Right atrium auricular region (tissue), 2 donors: ENCODE results near the gene KRTAP10-5. TPM values are rescaled to one million over a fixed set of nuclear protein-coding genes. Genes with fewer than 3 reads are reported as not detected.
"Not testable (repeated sequence)": the region's sequence is repeated elsewhere in the genome, so short reads cannot be mapped to it uniquely, and the experiment has no call there.

Source experiments
- DNase-seq: peaks from one replicate; pipeline ENCODE4 v3.0.0-alpha.2; 2019; ENCODE audit warnings: low spot score
- H3K27ac ChIP-seq, 2 donors: fragments of 200-600 bp; sonication (generic); 1 replicate in 1 of 2; 2 replicates in 1 of 2; pipeline ENCODE4 v1.5.1; 2016 to 2019
- H3K27me3 ChIP-seq, 2 donors: fragments of 200-600 bp; sonication (generic); one replicate each; pipeline versions ENCODE4 v1.5.1 to v1.6.0; 2017 to 2019
- H3K36me3 ChIP-seq: fragments of 200-600 bp; sonication (generic); one replicate; pipeline ENCODE4 v1.5.1; 2016
- H3K4me1 ChIP-seq, 2 donors: fragments of 200-600 bp; sonication (generic); one replicate each; pipeline versions ENCODE4 v1.5.1 to v1.6.0; 2017 to 2019
- H3K4me3 ChIP-seq, 2 donors: fragments of 200-600 bp; sonication (generic); 1 replicate in 1 of 2; 2 replicates in 1 of 2; pipeline ENCODE4 v1.5.1; 2017 to 2019; ENCODE audit warnings: mild to moderate bottlenecking in 1 of 2, moderate library complexity in 1 of 2
- H3K9me3 ChIP-seq, 2 donors: fragments of 200-600 bp; sonication (generic); one replicate each; pipeline ENCODE4 v1.5.1; 2019
- CTCF ChIP-seq, 2 donors: fragments of 200-600 bp; sonication (generic); IDR thresholded peaks; one replicate each; pipeline ENCODE4 v1.5.1; 2019; ENCODE audit warnings: antibody characterized with exemption in 2 of 2
- total RNA-seq, 2 donors: library from RNA; depleted of rRNA; stranded (reverse); fragments of >200 nt; gene quantifications; one replicate each; pipeline ENCODE4 v1.1.0, GENCODE V29; 2016

Gene KRTAP10-5
- total RNA-seq, 2 donors from 2014 or later: not detected

GRCh38 chr21:44555200-44555875 is 25.1 kb downstream of the KRTAP10-5 start:
- TF ChIP-seq CTCF (IDR thresholded peaks at IDR 0.05): no peak
- DNase-seq: peak; percentile 40
- H3K27ac ChIP-seq: no peak overlapping the region
- H3K9me3 ChIP-seq: peaks cover 0 to 5% of the 10 kb centered on the region in 2 donors
- no peaks in the 10 kb centered on the region for H3K36me3 ChIP-seq
- no peak overlapping the region for H3K4me3 ChIP-seq
- no peaks in the 10 kb centered on the region for H3K27me3 ChIP-seq
- no peaks in the 10 kb centered on the region for H3K4me1 ChIP-seq

GRCh38 chr21:44552681-44553080 is 27.7 kb downstream of the KRTAP10-5 start:
- Histone ChIP-seq H3K9me3 (no peaks in the 10 kb centered on the region), H3K27me3 (no peaks in the 10 kb centered on the region), H3K27ac (no peak overlapping the region), H3K4me3 (no peak overlapping the region), H3K36me3 (no peaks in the 10 kb centered on the region), H3K4me1 (no peaks in the 10 kb centered on the region)
- peak; percentile 21 for DNase-seq
- no peak for TF ChIP-seq CTCF (IDR thresholded peaks at IDR 0.05)

GRCh38 chr21:44552136-44552535 is 28.3 kb downstream of the KRTAP10-5 start:
- H3K4me3 ChIP-seq: no peak overlapping the region
- TF ChIP-seq CTCF (IDR thresholded peaks at IDR 0.05): no peak
- no peaks in the 10 kb centered on the region for H3K9me3 ChIP-seq
- H3K36me3 ChIP-seq: no peaks in the 10 kb centered on the region
- H3K27ac ChIP-seq: no peak overlapping the region
- DNase-seq: peak; percentile 56
- no peaks in the 10 kb centered on the region for H3K4me1 ChIP-seq
- no peaks in the 10 kb centered on the region for H3K27me3 ChIP-seq

GRCh38 chr21:44551340-44551961 is 29.0 kb downstream of the KRTAP10-5 start, which contains the start of gene KRTAP10-2:
KRTAP10-2 (minus strand) TSS chr21:44551505; CDS start chr21:44551458, 47 bp downstream.
- TF ChIP-seq CTCF (IDR thresholded peaks at IDR 0.05): no peak
- Histone ChIP-seq H3K4me3 (no peak within 1 kb of the TSS), H3K4me1 (no peaks in the 10 kb centered on the region), H3K9me3 (no peaks in the 10 kb centered on the region), H3K27me3 (no peaks in the 10 kb centered on the region), H3K36me3 (no peaks in the 10 kb centered on the region), H3K27ac (no peak within 1 kb of the TSS)
- DNase-seq: peak; percentile 44

GRCh38 chr21:44550807-44551206 is 29.6 kb downstream of the KRTAP10-5 start:
- no peaks in the 10 kb centered on the region for H3K9me3 ChIP-seq
- no peaks in the 10 kb centered on the region for H3K4me1 ChIP-seq
- no peaks in the 10 kb centered on the region for H3K27me3 ChIP-seq
- H3K27ac ChIP-seq: no peak overlapping the region
- no peak overlapping the region for H3K4me3 ChIP-seq
- peak; percentile 23 for DNase-seq
- H3K36me3 ChIP-seq: no peaks in the 10 kb centered on the region
- no peak for TF ChIP-seq CTCF (IDR thresholded peaks at IDR 0.05)

- H3K27ac ChIP-seq, H3K36me3 ChIP-seq, H3K4me3 ChIP-seq, H3K27me3 ChIP-seq, H3K4me1 ChIP-seq, H3K9me3 ChIP-seq: not testable (repeated sequence)
- DNase-seq: peak; percentile 18
Observed at GRCh38 chr21:44550285-44550684, 30.1 kb downstream of the KRTAP10-5 start.
